Urinary bladder (tissue), 4 donors: ENCODE results near the gene EML6. TPM values are rescaled to one million over a fixed set of nuclear protein-coding genes. Genes with fewer than 3 reads are reported as not detected.

ENCODE experiments used
- DNase-seq: peaks from one replicate; pipeline ENCODE4 v3.0.0-alpha.2; 2015; ENCODE audit errors: extremely low spot score
- H3K27ac ChIP-seq: one replicate; pipeline ENCODE4 v1.5.1; 2013; ENCODE audit warnings: low read depth, mild to moderate bottlenecking, moderate library complexity
- H3K36me3 ChIP-seq: one replicate; pipeline ENCODE4 v1.6.1; 2013; ENCODE audit warnings: mild to moderate bottlenecking, moderate library complexity; ENCODE audit not compliant: insufficient read depth
- H3K4me1 ChIP-seq: one replicate; pipeline ENCODE4 v1.6.1; 2013; ENCODE audit warnings: mild to moderate bottlenecking, moderate library complexity; ENCODE audit not compliant: insufficient read depth
- H3K4me3 ChIP-seq: one replicate; pipeline ENCODE4 v1.5.1; 2013; ENCODE audit warnings: low read depth, low read length
- WGBS: extraction: QIAGEN DNeasy Blood & Tissue Kit; methylation state at CpG from one replicate; pipeline ENCODE4 v1.1.7; 2013; 5-methylcytosine and 5-hydroxymethylcytosine counted together
- polyA plus RNA-seq: library from polyadenylated mRNA; stranded (reverse); fragments of 200-250 nt; gene quantifications from one replicate; pipeline ENCODE4 v1.2.3, GENCODE V29; 2013
- total RNA-seq: library from RNA; depleted of rRNA; stranded (reverse); fragments of >200 nt; gene quantifications from one replicate; pipeline ENCODE4 v1.2.3, GENCODE V29; 2014
- donor health status: healthy with polysubstance abuse.
- donor health status: healthy.

The EML6 gene
- total and polyA plus RNA-seq, 2 donors: 1.4 to 3.9 TPM

GRCh38 chr2:54945391-54946219 lies 222.1 kb downstream of the EML6 start:
- Histone ChIP-seq H3K27ac (peak overlapping the region; percentile 34), H3K36me3 (no peaks in the 10 kb centered on the region), H3K4me3 (no peak overlapping the region), H3K4me1 (no peaks in the 10 kb centered on the region)
- 50% methylated on average over 8 of the region's 8 CpGs for WGBS
- no peak for DNase-seq

GRCh38 chr2:54946220-54946805 lies 222.9 kb downstream of the EML6 start:
- WGBS: 71% methylated on average over 9 of the region's 9 CpGs

GRCh38 chr2:54947136-54947535 lies 223.7 kb downstream of the EML6 start:
- no peak for DNase-seq
- Histone ChIP-seq H3K36me3 (no peaks in the 10 kb centered on the region), H3K4me3 (no peak overlapping the region), H3K27ac (no peak overlapping the region), H3K4me1 (no peaks in the 10 kb centered on the region)
- 88% methylated on average over 11 of the region's 11 CpGs for WGBS

More at GRCh38 chr2:54946220-54946805, 222.9 kb downstream of the EML6 start:
- H3K4me3 ChIP-seq: no peak overlapping the region
- H3K36me3 ChIP-seq: no peaks in the 10 kb centered on the region
- no peaks in the 10 kb centered on the region for H3K4me1 ChIP-seq
- H3K27ac ChIP-seq: peak overlapping the region; percentile 34
- DNase-seq: no peak

DNA sequence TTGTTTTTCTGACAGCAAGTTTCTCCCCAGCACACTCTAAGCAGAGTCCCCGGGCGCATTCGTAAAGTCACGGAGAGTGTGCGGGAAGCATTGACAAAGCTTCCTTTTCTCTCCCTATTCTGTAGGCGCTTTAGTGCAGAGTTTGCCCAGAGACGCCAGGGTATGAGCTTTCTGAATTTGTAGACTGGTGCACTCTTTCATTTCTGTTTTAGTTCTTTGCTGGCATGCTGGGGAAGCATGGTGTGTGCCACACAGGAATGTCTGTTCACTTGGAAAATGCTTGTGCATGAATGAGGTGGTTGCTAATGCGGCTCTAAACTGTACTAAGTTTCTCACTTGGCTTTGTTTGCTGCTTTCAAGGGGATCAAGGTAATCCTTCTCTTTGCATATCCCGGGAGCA lies 224.2 kb downstream of the EML6 start:
- Histone ChIP-seq H3K27ac (no peak overlapping the region), H3K4me3 (no peak overlapping the region), H3K36me3 (no peaks in the 10 kb centered on the region), H3K4me1 (no peaks in the 10 kb centered on the region)
- DNase-seq: no peak
- WGBS: 89% methylated on average over 9 of the region's 9 CpGs

GRCh38 chr2:54948120-54948519 lies 224.7 kb downstream of the EML6 start:
- Histone ChIP-seq H3K36me3 (no peaks in the 10 kb centered on the region), H3K4me1 (no peaks in the 10 kb centered on the region), H3K27ac (no peak overlapping the region), H3K4me3 (no peak overlapping the region)
- DNase-seq: no peak
- 85% methylated on average over 12 of the region's 12 CpGs for WGBS

DNA sequence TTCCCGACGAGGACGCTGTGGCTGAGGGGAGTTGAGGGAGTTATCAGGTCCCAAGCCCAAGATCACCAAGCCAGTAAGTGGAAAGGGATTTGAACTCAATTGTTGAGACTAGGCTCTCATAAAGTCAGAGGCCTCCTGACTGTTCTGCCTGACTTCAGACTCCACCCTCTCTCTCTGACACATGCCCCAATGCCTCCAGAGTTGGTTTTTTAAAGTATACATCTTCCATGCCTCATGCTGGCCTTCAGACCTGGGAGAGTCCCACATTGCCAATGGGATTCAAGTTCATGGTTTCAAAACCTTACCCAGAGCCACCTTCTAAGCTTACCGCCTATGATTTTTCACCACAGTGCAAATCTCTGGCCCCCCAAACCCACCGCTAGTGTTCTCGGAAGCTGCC lies 226.0 kb downstream of the EML6 start:
- 95% methylated on average over 6 of the region's 6 CpGs for WGBS

GRCh38 chr2:54950811-54951210 lies 227.3 kb downstream of the EML6 start:
- H3K4me1 ChIP-seq: no peaks in the 10 kb centered on the region
- 97% methylated on average over 3 of the region's 3 CpGs for WGBS
- no peaks in the 10 kb centered on the region for H3K36me3 ChIP-seq
- no peak for DNase-seq
- H3K4me3 ChIP-seq: no peak overlapping the region
- H3K27ac ChIP-seq: no peak overlapping the region

More for the DNA sequence above, 226.0 kb downstream of the EML6 start:
- H3K27ac ChIP-seq: no peak overlapping the region
- no peaks in the 10 kb centered on the region for H3K4me1 ChIP-seq
- no peak overlapping the region for H3K4me3 ChIP-seq
- DNase-seq: no peak
- no peaks in the 10 kb centered on the region for H3K36me3 ChIP-seq

DNA sequence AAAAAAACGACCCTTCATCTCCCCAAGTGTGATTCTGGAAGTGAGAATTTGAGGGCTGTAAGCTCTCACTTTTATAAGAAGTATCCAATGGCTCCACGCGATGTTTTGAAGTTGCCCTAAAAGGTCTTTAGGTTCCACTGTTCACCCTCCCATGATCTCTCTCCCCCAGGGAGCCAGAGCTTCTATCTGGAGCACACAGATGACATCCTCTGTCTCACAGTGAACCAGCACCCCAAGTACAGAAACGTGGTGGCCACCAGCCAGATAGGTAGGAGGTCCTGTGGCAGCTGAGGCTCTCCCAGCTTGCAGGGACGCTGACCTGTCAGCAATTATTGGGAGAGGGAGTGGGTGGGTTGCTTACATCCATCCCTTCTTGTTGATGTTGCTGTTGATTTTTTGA lies 229.0 kb downstream of the EML6 start:
- no peak for DNase-seq
- Histone ChIP-seq H3K36me3 (no peaks in the 10 kb centered on the region), H3K27ac (no peak overlapping the region), H3K4me3 (no peak overlapping the region), H3K4me1 (no peaks in the 10 kb centered on the region)
- WGBS: 67% methylated on average over 5 of the region's 5 CpGs

DNA sequence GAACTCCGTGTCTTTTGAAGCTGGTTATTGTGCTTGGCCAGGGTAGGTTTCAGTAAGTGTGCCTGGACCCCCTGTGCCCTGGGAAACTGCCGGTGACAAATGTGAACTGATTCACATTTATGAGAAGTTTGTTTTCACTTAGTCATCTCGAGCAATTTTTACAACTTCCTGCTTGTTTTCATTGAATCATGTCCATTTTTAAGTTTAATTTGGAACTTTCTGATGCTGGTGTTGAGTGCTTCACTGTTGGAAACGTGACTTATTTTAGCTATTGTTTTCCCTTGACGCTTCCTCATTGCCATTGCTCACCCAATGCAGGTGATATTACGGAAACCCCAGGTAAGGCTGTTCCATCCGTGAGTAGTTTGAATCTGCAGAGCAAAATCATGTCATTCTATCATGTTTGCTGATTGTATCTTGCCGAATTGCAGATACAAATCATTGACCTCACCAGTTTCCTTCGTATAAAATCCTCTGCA lies 229.6 kb downstream of the EML6 start:
- WGBS: 61% methylated on average over 9 of the region's 9 CpGs
- no peaks in the 10 kb centered on the region for H3K36me3 ChIP-seq
- no peak overlapping the region for H3K4me3 ChIP-seq
- peak; percentile 20 for DNase-seq
- no peaks in the 10 kb centered on the region for H3K4me1 ChIP-seq
- no peak overlapping the region for H3K27ac ChIP-seq

- no peaks in the 10 kb centered on the region for H3K36me3 ChIP-seq
- no peak for DNase-seq
Measured at GRCh38 chr2:54954158-54954557, 230.7 kb downstream of the EML6 start.

GRCh38 chr2:54954705-54955357 lies 231.4 kb downstream of the EML6 start:
- 92% methylated on average over 3 of the region's 3 CpGs for whole genome bisulfite sequencing
- Histone ChIP-seq H3K27ac (no peak overlapping the region), H3K4me3 (no peak overlapping the region), H3K36me3 (no peaks in the 10 kb centered on the region), H3K4me1 (no peaks in the 10 kb centered on the region)
- no peak for DNase-seq

More at GRCh38 chr2:54954158-54954557, 230.7 kb downstream of the EML6 start:
- no peak overlapping the region for H3K4me3 ChIP-seq
- no peak overlapping the region for H3K27ac ChIP-seq
- WGBS: 86% methylated on average over 8 of the region's 8 CpGs
- no peaks in the 10 kb centered on the region for H3K4me1 ChIP-seq

- DNase-seq: no peak
- Histone ChIP-seq H3K36me3 (no peaks in the 10 kb centered on the region), H3K4me1 (no peaks in the 10 kb centered on the region), H3K27ac (no peak overlapping the region), H3K4me3 (no peak overlapping the region)
- WGBS: 68% methylated on average over 9 of the region's 9 CpGs
Measured at GRCh38 chr2:54955358-54956110, 232.1 kb downstream of the EML6 start.

DNA sequence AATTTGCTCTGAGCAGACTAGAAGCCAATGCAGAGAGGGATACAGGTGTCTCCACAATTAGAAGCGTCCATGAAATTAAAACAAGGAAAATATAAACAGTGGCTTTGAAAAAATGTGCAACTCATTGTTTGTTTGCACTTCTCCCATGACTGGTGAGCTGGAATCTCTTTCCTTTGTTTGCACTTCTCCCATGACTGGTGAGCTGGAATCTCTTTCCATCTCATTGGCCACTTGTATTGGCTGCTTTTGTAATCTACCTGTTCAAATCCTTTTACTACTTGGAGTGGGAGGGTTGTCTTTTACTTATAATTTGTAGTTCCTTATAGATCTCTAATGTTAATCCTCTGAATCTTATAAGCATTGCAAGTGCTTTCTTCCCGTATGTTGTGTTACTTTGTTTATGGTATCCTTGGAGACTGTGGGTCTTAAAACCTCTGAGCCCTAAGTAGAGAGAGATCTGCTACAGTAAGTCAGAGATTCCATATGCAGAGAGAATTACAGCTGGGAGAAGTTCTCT lies 232.7 kb downstream of the EML6 start:
- Histone ChIP-seq H3K4me3 (no peak overlapping the region), H3K4me1 (no peaks in the 10 kb centered on the region), H3K36me3 (no peaks in the 10 kb centered on the region), H3K27ac (no peak overlapping the region)
- WGBS: 40% methylated on average over 2 of the region's 2 CpGs
- no peak for DNase-seq
